ENCODE results near the gene PRAC1. TPM values are rescaled to one million over a fixed set of nuclear protein-coding genes. Genes with fewer than 3 reads are reported as not detected.
A peak's percentile ranks its signal among the peaks of the same experiment; 100 is the strongest.

PRAC1 gene
- polyA plus RNA-seq, 4 donors: not detected

DNA sequence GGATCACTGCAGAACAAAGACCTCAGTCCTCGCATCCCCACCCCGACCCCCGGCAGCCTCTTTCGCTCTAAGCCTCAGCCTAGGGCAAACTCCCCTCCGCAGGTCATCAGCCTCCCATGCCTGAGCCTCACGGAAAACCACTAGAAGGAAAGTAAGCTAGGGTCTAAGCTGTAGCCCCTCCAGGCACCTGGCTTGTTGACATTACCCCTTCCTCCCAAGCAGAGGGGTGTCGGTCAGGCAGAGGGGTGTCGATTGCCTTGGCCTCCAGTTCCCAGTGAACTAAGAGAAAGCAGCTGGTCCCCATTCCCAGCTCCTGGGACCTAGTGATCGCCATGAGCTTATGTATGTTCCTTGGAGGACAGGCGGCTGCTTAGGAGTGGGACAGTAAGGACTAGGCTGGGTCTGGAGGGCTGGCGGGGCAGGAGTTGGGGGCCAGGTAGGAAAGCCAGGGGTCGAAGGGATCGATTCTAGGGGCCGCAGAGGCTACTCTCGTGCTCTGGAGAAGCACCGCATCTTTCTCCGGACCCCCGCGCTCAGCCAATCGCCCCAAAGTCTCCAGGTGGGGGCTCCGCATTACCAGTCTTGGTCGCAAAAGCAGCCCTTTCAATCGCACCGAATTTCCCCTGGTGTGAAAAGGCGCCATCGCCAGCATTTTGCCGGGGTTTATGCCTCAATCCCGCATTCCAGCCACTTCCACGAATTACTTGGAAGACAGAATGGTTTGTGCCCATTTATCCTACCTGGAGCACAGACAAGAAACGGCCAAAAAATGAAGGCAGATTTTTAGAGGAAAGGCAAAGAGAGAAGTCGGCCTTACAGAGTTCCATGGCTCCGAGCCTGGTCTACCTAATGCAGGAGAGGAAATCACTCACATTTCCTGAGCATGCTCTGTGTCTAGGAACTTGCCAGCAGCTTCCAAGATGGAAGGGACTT is 27.6 kb upstream of the PRAC1 start:
- no peak for FAIRE-seq
- no peaks in the 10 kb centered on the region for H3K9me3 ChIP-seq (ENCODE audit: control insufficient read depth in 2 of 2, insufficient read depth in 1 of 2, low read depth in 1 of 2, low read length in 1 of 2)
- no peak overlapping the region for H3K4me3 ChIP-seq (ENCODE audit: low read depth in 1 of 3, low read length in 3 of 3)
- no peaks in the 10 kb centered on the region for H3K36me3 ChIP-seq (ENCODE audit: control insufficient read depth in 3 of 3, insufficient read depth in 2 of 3, low read depth in 1 of 3, low read length in 3 of 3)
- no peak for DNase-seq
- H3K27ac ChIP-seq (ENCODE audit: low read depth in 1 of 3, low read length in 2 of 3): no peak overlapping the region
- 8 to 16% (median 15%) methylated on average over 32 of the region's 32 CpGs for WGBS, 3 donors
- peaks cover 0 to 96% (median 72%) of the 10 kb centered on the region in 3 donors for H3K27me3 ChIP-seq (ENCODE audit: control insufficient read depth in 3 of 3, insufficient read depth in 3 of 3, low read length in 3 of 3)
- no peaks in the 10 kb centered on the region for H3K4me1 ChIP-seq (ENCODE audit: control insufficient read depth in 3 of 3, insufficient read depth in 2 of 3, low read depth in 1 of 3, low read length in 2 of 3)

DNA sequence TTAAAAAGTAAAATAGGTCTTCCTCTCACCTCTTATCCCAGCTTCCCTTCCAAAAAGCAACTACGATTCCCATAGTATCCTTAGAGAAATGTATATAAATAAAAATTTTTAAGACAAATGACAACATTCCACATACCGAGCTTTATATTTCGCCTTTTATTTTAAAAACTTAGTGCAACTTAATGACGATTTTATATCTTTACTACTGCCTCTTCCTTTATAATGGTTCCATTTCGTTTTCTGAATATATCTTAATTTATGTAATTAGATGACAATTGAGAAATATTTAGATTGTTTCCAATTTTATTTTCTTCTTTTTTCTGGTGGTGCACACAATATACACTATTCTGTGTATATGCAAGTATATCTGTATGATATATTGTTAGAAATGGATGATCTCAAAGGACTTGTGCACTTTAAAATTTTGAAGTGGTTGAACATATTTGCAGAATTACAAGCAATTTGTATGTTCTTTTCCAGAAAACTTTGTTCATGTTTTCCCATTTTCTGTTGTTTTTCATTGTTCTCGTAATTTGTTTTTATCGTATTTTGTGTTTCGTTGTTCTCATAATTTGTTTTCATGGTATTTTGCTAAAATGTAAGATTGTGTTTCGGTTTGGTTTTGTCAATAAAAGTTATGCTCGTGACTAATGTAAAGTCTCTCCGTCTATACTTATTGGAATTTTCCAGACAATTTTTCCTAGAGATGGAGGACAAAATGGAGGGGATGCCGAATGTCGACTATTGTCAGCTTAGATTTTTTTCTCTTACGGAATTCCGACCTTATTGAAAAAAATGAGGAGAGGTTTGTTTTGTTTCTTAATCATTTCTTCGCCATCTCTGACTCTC is 26.6 kb upstream of the PRAC1 start:
- Histone ChIP-seq H3K4me3 (ENCODE audit: low read depth in 1 of 3, low read length in 3 of 3) (no peak overlapping the region), H3K27me3 (ENCODE audit: control insufficient read depth in 3 of 3, insufficient read depth in 3 of 3, low read length in 3 of 3) (peaks cover 0 to 96% (median 70%) of the 10 kb centered on the region in 3 donors), H3K4me1 (ENCODE audit: control insufficient read depth in 3 of 3, insufficient read depth in 2 of 3, low read depth in 1 of 3, low read length in 2 of 3) (no peaks in the 10 kb centered on the region), H3K27ac (ENCODE audit: low read depth in 1 of 3, low read length in 2 of 3) (no peak overlapping the region), H3K36me3 (ENCODE audit: control insufficient read depth in 3 of 3, insufficient read depth in 2 of 3, low read depth in 1 of 3, low read length in 3 of 3) (no peaks in the 10 kb centered on the region), H3K9me3 (ENCODE audit: control insufficient read depth in 2 of 2, insufficient read depth in 1 of 2, low read depth in 1 of 2, low read length in 1 of 2) (no peaks in the 10 kb centered on the region)
- DNase-seq (no peak), FAIRE-seq (peak; percentile 78)
- 24 to 32% (median 25%) methylated on average over 16 of the region's 16 CpGs for WGBS, 3 donors

DNA sequence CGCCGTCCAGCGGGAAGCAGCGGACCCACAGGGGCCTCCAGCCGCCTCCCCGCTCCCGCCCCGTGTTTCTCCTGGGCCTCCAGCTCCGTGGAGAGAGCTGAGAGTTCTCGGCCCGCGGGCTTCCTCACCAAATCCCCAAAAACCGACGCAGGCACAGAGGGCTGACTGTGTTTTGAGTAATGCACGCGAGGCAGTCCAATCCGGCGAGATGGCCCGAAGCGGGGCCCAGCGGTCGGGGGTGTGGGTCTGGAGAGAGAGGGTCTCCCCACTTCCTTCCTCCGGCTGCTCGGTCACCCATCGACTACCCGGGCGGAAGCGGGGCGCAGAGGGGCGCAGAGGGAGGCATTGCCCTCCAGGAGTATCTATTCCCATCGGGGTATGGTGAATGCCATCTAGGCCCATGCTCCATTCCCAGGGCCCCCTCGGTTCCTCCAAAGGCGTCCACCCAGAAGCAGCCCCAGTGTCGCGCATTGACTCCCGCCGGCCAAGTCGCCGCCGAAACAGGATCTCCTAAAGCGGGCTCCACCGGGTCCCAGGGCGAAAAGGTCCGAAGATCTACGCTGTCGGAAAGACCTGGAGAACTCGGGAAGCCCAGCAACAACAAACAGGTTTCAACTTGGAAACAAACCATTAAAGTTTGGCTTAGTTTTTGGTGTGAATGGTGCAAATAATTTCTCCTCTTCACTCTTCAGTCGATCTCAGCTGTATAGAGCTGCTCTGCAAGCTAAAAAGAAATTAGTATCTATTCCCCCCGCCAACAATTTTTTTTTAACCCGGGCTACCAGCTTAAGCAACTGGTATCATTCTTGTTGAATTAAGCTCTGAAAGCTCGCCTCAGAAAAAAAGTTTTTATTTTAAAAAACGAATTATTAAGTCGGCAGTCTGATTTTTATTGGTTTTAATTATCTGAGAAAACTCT is 25.4 kb upstream of the PRAC1 start:
- Histone ChIP-seq H3K4me1 (ENCODE audit: control insufficient read depth in 3 of 3, insufficient read depth in 2 of 3, low read depth in 1 of 3, low read length in 2 of 3) (no peaks in the 10 kb centered on the region), H3K4me3 (ENCODE audit: low read depth in 1 of 3, low read length in 3 of 3) (no peak overlapping the region), H3K27me3 (ENCODE audit: control insufficient read depth in 3 of 3, insufficient read depth in 3 of 3, low read length in 3 of 3) (peaks cover 0 to 96% (median 63%) of the 10 kb centered on the region in 3 donors), H3K9me3 (ENCODE audit: control insufficient read depth in 2 of 2, insufficient read depth in 1 of 2, low read depth in 1 of 2, low read length in 1 of 2) (no peaks in the 10 kb centered on the region), H3K36me3 (ENCODE audit: control insufficient read depth in 3 of 3, insufficient read depth in 2 of 3, low read depth in 1 of 3, low read length in 3 of 3) (no peaks in the 10 kb centered on the region), H3K27ac (ENCODE audit: low read depth in 1 of 3, low read length in 2 of 3) (no peak overlapping the region)
- DNase-seq (no peak), FAIRE-seq (no peak)
- whole genome bisulfite sequencing, 3 donors: 6 to 13% (median 12%) methylated on average over 52 to 53 of the region's 53 CpGs

DNA sequence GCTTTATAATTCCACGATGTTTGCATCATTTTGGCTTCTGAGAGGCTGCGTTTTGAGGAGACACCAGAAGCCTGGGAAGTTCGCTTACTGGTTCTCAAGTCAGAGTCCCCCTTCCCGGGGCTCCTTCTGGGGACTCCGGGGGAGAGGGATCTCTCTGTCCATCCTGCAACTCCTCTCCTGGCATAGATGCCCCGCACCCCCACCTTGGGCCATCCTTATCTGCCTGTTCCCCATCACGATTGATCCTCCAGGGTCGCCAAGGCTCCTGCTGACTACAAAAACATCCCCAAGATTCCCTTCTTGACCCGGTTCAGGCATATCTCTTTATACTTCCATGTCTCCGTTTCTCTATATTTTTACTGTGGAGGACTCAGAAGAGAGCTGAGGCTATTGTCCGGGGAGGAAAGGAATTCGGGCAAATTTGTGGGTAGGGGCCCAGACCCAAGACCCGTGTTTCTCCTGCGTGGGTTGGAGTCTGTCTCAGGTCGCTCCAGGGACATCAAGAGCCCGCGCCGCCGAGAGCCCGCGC is 24.7 kb upstream of the PRAC1 start:
- WGBS, 3 donors: 5 to 7% (median 5%) methylated on average over 21 of the region's 21 CpGs
- Histone ChIP-seq H3K4me1 (ENCODE audit: control insufficient read depth in 3 of 3, insufficient read depth in 2 of 3, low read depth in 1 of 3, low read length in 2 of 3) (no peaks in the 10 kb centered on the region), H3K9me3 (ENCODE audit: control insufficient read depth in 2 of 2, insufficient read depth in 1 of 2, low read depth in 1 of 2, low read length in 1 of 2) (no peaks in the 10 kb centered on the region), H3K27me3 (ENCODE audit: control insufficient read depth in 3 of 3, insufficient read depth in 3 of 3, low read length in 3 of 3) (peaks cover 0 to 95% (median 62%) of the 10 kb centered on the region in 3 donors), H3K4me3 (ENCODE audit: low read depth in 1 of 3, low read length in 3 of 3) (no peak overlapping the region), H3K36me3 (ENCODE audit: control insufficient read depth in 3 of 3, insufficient read depth in 2 of 3, low read depth in 1 of 3, low read length in 3 of 3) (no peaks in the 10 kb centered on the region), H3K27ac (ENCODE audit: low read depth in 1 of 3, low read length in 2 of 3) (no peak overlapping the region)
- no peak for FAIRE-seq
- DNase-seq: no peak

DNA sequence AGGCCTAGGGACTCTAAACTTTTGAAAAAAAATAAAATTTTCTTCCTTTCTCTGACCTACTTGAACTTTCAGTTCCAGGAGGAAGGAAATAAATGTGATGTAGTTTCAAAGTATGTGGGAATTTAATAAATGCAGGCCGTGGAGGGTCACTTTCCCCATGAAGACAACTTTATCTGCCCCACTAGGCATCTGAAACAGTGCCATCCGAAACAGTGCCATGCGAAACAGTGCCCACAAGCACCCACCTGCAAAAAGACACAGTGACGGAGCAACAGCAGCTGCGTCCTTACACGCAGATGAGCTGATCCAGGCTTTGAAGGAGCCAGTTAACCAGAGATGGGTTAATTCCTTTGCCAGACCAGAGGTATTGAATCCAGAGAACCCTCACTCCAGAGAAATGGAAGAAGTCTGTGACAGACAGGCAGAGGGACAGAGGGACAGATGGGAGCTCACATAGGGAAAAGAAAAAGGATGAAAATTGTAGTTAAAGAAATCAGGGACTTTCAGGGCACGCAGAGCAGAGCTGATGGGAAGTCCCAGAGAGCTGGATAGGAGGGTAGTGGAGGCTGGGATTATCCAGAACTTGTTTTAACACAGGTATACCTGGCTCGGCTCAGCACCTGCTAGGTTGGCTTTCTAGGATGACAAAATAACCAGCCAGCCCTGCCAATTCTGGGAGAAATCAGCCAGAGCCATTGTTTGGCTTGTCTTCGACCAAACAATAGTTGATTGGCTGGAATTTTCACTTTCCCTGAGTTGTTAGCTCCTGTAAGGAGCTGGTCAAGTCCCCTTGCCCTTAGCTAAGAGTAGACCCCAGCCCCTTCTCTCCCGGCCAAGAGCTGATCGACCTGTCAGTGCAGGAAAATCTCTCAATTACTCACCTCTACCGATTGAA is 23.3 kb upstream of the PRAC1 start:
- Histone ChIP-seq H3K4me1 (ENCODE audit: control insufficient read depth in 3 of 3, insufficient read depth in 2 of 3, low read depth in 1 of 3, low read length in 2 of 3) (no peaks in the 10 kb centered on the region), H3K27ac (ENCODE audit: low read depth in 1 of 3, low read length in 2 of 3) (no peak overlapping the region), H3K9me3 (ENCODE audit: control insufficient read depth in 2 of 2, insufficient read depth in 1 of 2, low read depth in 1 of 2, low read length in 1 of 2) (no peaks in the 10 kb centered on the region), H3K4me3 (ENCODE audit: low read depth in 1 of 3, low read length in 3 of 3) (no peak overlapping the region), H3K36me3 (ENCODE audit: control insufficient read depth in 3 of 3, insufficient read depth in 2 of 3, low read depth in 1 of 3, low read length in 3 of 3) (no peaks in the 10 kb centered on the region), H3K27me3 (ENCODE audit: control insufficient read depth in 3 of 3, insufficient read depth in 3 of 3, low read length in 3 of 3) (peaks cover 0 to 95% (median 60%) of the 10 kb centered on the region in 3 donors)
- no peak for FAIRE-seq
- DNase-seq: no peak
- WGBS, 3 donors: 10 to 21% (median 12%) methylated on average over 12 of the region's 12 CpGs

DNA sequence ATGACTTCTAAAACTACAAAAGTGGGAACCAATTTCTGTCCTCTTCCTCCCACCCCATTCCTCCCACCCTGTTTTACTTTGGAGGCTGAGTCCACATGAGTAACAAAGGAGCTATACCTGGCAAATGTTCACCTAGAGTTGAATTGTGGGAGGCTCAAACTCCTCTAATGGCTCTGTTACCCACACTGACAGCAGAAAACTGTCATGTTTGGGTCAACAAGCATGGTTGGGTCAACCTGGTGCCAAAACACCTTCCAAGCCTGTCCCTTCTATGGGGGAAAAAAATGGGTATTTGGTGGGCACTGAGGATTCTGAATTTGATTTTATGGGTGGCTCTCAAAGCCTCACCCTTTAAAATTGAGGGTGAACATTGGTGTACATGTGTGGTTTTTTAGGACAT is 18.2 kb upstream of the PRAC1 start:
- DNase-seq (no peak), FAIRE-seq (no peak)
- Histone ChIP-seq H3K36me3 (ENCODE audit: control insufficient read depth in 3 of 3, insufficient read depth in 2 of 3, low read depth in 1 of 3, low read length in 3 of 3) (no peaks in the 10 kb centered on the region), H3K9me3 (ENCODE audit: control insufficient read depth in 2 of 2, insufficient read depth in 1 of 2, low read depth in 1 of 2, low read length in 1 of 2) (peaks cover 0 to 8% of the 10 kb centered on the region in 2 donors), H3K4me1 (ENCODE audit: control insufficient read depth in 3 of 3, insufficient read depth in 2 of 3, low read depth in 1 of 3, low read length in 2 of 3) (no peaks in the 10 kb centered on the region), H3K27ac (ENCODE audit: low read depth in 1 of 3, low read length in 2 of 3) (no peak overlapping the region), H3K4me3 (ENCODE audit: low read depth in 1 of 3, low read length in 3 of 3) (no peak overlapping the region), H3K27me3 (ENCODE audit: control insufficient read depth in 3 of 3, insufficient read depth in 3 of 3, low read length in 3 of 3) (peaks cover 3 to 99% (median 55%) of the 10 kb centered on the region in 3 donors)

DNA sequence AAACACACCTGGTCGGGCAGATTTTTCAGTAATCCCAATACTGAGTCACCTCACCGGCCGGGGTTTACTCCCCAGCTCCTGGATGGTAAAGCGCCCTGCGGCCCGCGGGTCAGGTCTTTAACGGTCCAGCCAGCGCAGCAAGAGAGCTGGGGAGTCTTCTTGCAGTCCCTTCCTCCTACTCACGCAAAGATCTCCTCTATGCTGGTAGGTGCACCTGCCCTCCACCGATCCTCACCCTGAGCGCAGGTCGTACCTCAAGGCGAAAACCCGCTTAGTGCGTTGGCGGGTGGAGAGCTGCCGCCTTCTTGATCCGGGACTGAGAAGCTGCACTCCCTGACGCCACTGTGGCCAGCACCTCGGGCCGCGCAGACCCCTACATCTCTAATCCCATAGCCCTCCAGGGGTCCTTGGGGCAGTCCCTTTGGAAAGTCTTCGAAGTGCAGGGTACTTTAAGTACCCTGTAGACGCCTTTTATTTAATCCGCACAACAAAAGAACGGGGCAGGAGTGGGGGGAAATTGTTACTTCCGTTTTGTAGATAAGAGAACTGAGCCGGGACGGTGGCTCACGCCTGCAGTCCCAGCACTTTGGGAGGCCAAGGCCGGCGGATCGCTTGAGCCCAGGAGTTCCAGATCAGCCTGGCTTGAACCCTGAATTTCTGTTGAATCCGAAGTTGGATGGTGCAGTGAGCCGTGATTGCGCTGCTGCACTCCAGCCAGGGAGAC is 16.6 kb upstream of the PRAC1 start:
- peaks cover 3 to 99% (median 59%) of the 10 kb centered on the region in 3 donors for H3K27me3 ChIP-seq (ENCODE audit: control insufficient read depth in 3 of 3, insufficient read depth in 3 of 3, low read length in 3 of 3)
- no peak overlapping the region for H3K27ac ChIP-seq (ENCODE audit: low read depth in 1 of 3, low read length in 2 of 3)
- no peaks in the 10 kb centered on the region for H3K4me1 ChIP-seq (ENCODE audit: control insufficient read depth in 3 of 3, insufficient read depth in 2 of 3, low read depth in 1 of 3, low read length in 2 of 3)
- H3K36me3 ChIP-seq (ENCODE audit: control insufficient read depth in 3 of 3, insufficient read depth in 2 of 3, low read depth in 1 of 3, low read length in 3 of 3): no peaks in the 10 kb centered on the region
- no peak overlapping the region for H3K4me3 ChIP-seq (ENCODE audit: low read depth in 1 of 3, low read length in 3 of 3)
- H3K9me3 ChIP-seq (ENCODE audit: control insufficient read depth in 2 of 2, insufficient read depth in 1 of 2, low read depth in 1 of 2, low read length in 1 of 2): peaks cover 0 to 8% of the 10 kb centered on the region in 2 donors
- no peak for DNase-seq
- 5 to 7% (median 5%) methylated on average over 37 of the region's 37 CpGs for WGBS, 3 donors
- FAIRE-seq: no peak

All from small intestine (tissue), 7 donors.